GM21447 (cell line): ENCODE data around the gene RALGAPA1.
"Not testable (repeated sequence)": the region's sequence is repeated elsewhere in the genome, so short reads cannot be mapped to it uniquely, and the experiment has no call there.

Experiments
- ATAC-seq: cut with Tn5 transposase; IDR thresholded peaks from one replicate; pipeline ENCODE4 v1.9.1; 2021; ENCODE audit not compliant: unreplicated experiment

The RALGAPA1 gene

DNA sequence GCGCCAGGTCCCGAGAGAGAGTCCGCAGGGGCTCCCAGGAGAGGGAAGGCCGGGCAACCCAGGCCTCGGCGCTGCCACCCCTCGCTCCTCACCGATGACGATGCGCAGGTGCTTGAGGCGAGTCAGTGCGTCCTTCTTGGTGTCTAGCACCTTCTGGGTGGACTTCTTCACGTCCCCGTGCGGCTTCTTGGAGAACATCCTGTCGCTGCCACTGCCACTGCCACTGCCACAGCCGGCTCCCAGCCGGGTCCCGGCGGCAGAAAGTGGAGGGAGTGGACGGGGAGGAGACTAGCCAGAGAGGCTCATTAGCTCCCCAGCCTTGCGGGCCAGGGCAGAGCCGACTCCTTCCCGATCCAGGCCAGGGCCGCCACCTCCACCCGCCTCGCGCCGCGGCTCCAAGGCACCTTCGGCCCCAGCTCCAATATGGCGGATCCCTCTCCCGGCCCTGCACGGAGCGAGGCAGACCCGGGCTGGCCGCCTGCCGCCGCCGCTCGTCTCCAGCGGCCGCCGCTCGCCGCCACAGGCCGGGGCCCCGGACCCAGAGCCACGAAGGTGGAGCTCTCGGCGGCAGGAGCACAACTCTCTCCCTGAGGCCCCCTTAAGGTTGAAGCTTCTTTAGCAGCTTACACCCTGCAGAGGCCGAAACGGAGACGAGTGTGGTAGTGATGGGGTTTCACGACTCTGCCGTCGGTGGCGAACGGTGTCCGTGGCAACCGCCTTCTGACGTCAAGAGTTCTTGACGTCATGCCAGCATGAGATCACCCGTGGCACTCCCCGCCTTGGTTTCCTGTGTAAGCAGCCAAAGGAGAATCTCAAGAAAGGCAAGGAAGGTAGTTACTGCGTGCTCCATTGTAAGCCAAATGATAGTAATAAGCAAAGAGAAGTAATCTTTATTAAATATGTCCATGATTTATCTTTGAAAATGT, at the start of gene RALGAPA1:
RALGAPA1 (minus strand) TSS at position 658 of the 926 bp plus-strand sequence; CDS start at position 198, 460 bp downstream.
- ATAC-seq, result peak; percentile 97

DNA sequence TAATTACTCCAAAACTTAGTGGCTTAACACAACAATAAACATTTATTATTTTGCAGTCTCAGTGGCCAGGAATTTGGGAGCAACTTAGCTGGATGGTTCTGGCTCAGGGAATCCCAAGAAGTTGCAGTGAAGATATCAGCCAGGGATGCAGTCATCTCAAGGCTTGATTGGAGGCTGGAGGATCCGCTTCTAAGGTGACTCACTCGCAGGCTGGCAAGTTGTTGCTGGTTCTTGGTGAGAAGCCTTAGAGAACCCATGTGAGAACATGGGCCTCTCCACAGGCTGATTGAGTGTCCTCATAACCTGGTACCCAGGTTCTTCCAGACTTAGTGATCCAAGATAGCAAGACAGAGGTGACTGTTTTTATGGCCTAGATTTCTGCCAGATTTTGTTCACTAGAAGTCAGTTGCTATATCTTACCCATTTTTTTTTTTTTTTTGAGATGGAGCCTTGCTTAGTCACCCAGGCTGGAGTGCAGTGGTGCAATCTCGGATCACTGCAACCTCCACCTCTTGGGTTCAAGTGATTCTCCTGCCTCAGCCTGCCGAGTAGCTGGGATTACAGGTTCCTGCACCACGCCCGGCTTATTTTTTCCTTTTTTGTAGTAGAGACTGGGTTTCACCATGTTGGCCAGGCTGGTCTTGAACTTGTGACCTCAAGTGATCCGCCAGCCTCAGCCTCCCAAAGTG, 49.6 kb upstream of the RALGAPA1 start:
- ATAC-seq, result no peak

DNA sequence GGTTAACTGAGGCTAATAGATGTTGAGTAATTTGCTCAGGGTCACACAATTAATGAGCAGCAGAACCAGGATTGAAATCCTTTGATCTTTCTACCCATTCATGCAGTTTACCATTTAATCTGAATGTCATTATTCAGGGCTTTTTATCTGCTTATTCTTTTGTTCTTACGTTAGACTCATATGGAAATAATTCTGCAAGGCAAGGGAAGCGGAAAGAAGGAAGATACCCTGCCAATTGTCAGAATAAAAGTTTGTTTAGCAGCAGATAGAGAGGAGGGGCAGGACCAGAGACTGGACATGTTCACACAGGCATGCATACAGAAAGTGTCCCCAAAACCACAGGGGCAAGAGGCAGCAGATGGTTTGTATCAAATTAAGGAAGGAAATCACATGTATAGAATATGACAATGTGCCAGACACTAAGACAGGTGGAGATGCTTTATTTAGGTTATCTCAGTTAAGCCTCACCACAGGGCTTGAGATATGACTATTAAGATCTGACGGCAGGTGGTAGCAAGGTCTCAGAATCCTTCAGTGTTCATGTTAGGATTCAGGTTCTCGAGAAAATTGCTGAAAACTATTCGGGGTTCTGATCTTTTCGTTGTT, 46.9 kb upstream of the RALGAPA1 start:
- peak; percentile 94 for ATAC-seq

DNA sequence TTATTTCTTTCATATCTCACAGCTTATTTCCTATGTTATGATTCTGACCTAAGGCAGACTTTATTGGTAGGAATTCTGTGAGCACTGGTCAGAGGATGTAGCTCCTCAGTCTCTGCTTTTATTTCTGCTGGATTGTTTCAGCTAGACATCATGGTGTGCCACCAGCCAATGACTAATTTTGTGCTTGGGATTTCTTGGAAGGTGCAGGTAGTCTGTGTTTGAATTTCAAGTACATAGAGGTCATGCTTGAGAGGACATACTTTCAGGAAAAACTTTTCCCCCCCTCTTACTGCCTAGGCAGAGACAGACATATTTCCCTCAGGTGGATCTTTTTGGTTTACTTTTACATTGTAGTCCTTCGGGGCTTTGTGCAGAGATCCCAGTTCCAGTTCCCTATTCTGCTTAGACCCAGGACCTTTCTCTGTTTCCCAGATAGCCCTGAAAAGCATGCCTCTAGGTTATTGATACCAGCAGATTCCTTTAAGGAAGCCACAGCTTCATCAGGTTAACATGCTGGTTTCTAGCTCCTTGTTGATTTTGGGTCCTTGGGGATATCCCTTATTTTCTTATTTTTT, 45.7 kb upstream of the RALGAPA1 start:
- no peak for ATAC-seq

DNA sequence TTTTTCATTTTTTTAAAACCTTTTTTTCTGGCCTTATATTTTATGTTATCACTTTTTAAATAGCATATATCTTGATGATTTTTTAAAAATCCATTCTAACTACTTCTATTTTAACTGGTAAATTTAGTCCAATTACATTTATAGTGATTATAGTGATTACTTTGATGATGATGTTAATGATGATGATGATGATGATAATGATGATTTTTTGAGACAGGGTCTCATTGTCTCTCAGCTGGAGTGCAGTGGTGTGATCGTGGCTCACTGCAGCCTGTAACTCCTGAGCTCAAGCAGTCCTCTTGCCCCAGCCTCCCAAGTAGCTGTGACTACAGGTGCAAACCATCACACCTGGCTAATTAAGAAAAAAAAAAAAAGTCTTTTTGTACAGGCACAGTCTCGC, 44.1 kb upstream of the RALGAPA1 start:
- no peak for ATAC-seq

GRCh38 chr14:35851823-35852222, 42.7 kb upstream of the RALGAPA1 start:
- no peak for ATAC-seq

DNA sequence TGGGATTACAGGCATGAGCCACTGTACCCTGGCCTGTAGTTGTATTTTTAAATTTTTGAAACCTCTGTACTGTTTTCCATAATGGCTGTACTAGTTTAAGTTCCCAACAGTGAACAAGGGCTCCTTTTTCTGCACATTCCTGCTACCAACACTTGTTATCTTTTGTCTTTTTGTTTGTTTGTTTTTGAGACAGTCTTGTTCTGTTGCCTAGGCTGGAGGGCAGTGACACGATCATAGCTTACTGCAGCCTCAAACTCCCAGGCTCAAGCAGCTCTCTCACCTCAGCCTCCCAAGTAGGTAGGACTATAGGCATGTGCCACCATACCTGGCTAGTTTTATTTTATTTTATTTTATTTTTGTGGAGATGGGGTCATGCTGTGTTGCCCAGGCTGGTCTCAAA, 40.0 kb upstream of the RALGAPA1 start:
- ATAC-seq, result no peak

- ATAC-seq, result no peak
Observed at GRCh38 chr14:35847636-35848035, 38.5 kb upstream of the RALGAPA1 start.

DNA sequence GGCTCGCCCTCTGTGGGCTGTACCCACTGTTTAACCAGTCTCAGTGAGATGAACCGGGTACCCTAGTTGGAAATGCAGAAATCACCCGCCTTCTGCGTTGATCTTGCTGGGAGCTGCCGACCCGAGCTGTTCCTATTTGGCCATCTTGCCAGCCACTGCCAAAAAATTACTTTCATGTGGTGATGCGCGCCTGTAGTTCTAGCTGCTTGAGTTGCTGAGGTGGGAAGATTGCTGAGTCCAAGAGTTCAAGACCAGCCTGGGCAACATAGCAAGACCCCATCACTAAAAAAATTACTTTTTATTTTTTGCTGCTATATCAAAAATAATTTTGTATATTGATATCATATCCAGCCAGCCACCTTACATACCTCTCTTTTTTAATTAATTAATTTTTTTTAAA, 35.4 kb upstream of the RALGAPA1 start:
- ATAC-seq, result no peak

- not testable (repeated sequence) for ATAC-seq
Observed at GRCh38 chr14:35842245-35842644, 33.1 kb upstream of the RALGAPA1 start.

DNA sequence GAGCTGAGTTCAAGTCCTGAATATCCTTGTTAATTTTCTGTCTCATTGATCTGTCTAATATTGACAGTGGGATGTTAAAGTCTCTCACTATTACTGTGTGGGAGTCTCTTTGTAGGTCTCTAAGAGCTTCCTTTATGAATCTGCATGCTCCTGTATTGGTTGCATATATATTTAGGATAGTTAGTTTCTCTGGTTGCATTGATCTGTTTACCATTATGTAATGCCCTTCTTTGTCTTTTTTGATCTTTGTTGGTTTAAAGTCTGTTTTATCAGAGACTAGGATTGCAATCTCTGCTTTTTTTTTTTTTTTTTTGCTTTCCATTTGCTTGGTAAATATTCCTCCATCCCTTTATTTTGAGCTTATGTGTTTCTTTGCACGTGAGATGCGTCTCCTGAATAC, 32.6 kb upstream of the RALGAPA1 start:
- not testable (repeated sequence) for ATAC-seq

- ATAC-seq, result no peak
Observed at GRCh38 chr14:35835208-35835982, 26.3 kb upstream of the RALGAPA1 start.

DNA sequence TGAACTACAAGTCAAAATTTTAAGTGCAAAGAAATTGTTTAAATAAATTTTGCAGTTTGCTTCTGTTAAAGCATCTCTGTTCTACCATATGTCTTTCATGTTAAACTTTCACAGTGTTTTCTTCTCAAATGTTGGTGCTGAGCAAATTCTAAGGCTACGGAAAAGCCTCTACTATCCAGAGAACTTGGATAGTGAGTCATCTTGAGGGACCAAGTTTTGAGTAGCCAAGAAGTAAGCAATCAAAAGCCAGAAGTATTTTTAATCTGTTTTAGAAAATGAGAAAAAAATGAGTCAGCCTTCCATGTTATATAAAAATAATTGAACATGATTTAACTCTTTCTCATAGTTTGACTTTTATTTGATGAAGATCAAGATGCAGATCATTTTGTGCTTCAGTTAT, 20.4 kb upstream of the RALGAPA1 start:
- ATAC-seq, result no peak

DNA sequence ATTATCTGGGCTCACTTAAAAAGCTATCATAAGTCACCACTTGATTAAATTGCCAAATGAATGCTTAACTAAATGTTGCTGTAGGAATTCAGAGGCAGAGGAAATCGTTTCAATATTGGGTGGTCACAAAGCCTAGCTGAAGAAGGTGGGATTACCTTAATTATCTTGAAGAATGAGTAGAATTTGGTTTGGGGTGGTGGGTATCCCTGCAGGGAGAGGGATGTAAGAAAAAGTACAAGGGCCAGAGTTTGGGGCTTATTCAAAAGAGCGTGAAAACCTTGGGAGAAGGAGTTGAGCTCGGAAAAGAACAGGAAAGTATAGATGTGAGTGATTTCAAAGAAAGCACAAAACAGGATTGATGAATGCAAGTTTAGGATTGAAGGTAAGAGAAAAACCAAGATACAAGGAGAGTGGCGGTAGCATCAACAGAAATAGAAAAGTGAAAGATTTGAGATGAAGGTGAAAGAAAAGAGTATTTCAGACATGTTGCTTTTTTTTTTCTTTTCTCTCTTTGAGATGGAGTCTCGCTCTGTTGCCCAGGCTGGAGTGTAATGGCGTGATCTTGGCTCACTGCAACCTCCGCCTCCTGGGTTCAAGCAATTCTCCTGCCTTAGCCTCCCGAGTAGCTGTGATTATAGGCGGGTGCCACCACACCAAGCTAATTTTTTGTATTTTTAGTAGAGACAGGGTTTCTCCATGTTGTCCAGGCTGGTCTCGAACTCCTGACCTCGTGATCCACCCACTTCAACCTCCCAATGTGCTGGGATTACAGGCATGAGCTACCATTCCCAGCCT, 18.8 kb upstream of the RALGAPA1 start:
- ATAC-seq, result no peak

- no peak for ATAC-seq
Observed at GRCh38 chr14:35826952-35827416, 17.9 kb upstream of the RALGAPA1 start.

DNA sequence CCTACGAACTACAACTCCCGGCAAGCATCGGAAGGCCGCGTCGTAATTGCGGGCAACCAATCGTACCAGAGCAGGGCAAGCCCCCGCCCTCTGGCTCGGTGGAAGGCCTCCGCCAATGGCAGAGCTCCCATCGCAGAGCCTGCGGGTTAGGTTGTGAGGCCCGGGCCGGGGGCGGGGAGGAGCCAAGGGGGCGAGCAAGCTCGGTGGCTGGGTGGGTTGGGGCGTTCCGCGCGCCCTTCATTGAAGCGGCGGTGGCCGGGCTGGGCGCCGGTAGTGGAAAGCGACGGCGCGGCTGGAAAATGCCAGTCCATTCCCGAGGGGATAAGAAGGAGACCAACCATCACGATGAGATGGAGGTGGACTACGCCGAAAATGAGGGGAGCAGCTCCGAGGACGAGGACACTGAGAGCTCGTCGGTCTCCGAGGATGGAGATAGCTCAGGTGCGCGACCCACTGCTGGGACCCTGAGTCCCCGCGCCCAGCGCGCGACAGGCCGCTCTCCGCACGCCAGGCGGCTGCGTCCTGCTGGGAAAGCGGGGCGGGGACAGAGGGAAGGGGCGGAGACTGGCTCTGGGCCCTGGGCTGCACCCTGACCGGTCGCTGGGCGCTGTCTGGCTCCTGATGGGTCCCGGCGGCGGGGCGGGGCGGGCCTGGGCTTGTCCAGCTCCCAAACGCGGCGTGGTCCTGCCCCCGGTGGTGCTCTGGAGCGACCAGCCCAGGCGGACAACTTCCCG, 17.3 kb upstream of the RALGAPA1 start, which contains the start of gene BRMS1L:
BRMS1L (plus strand) TSS at position 121 of the 734 bp plus-strand sequence; CDS start at position 300, 179 bp downstream.
- ATAC-seq, result peak; percentile 95

GRCh38 chr14:35825968-35826217, 16.8 kb upstream of the RALGAPA1 start:
- no peak for ATAC-seq

GRCh38 chr14:35824446-35825165, 15.5 kb upstream of the RALGAPA1 start:
- not testable (repeated sequence) for ATAC-seq
